NT2/D1 (cell line): ENCODE results near the gene CACNA2D3.

Experiments used
- DNase-seq: peaks from one replicate; pipeline ENCODE4 v3.0.0-alpha.2; 2011; ENCODE audit warnings: low read depth, low spot score
- H3K27me3 ChIP-seq: 2 replicates; pipeline ENCODE4 v1.6.0; 2011; ENCODE audit warnings: mild to moderate bottlenecking; ENCODE audit not compliant: insufficient read length, insufficient read depth
- H3K36me3 ChIP-seq: 2 replicates; pipeline ENCODE4 v1.6.1; 2011; ENCODE audit warnings: mild to moderate bottlenecking, low read length, mixed read lengths; ENCODE audit not compliant: insufficient read depth, insufficient read length
- H3K4me1 ChIP-seq: 2 replicates; pipeline ENCODE4 v1.5.1; 2011; ENCODE audit not compliant: insufficient read depth, insufficient read length
- H3K4me3 ChIP-seq: 2 replicates; pipeline ENCODE4 v1.5.1; 2011; ENCODE audit warnings: low read depth; ENCODE audit not compliant: insufficient read length
- H3K9ac ChIP-seq: 2 replicates; pipeline ENCODE4 v1.6.0; 2011; ENCODE audit warnings: low read depth; ENCODE audit not compliant: insufficient read length
- H3K9me3 ChIP-seq: 2 replicates; pipeline ENCODE4 v1.5.1; 2011; ENCODE audit warnings: mild to moderate bottlenecking, low read length; ENCODE audit not compliant: insufficient read depth
- SUZ12 ChIP-seq: IDR thresholded peaks from 2 replicates; pipeline ENCODE4 v1.6.1; 2011; ENCODE audit not compliant: insufficient read length, insufficient read depth; ENCODE audit errors: extremely low read depth
- YY1 ChIP-seq: IDR thresholded peaks from 2 replicates; pipeline ENCODE4 v1.6.1; 2011; ENCODE audit not compliant: insufficient read length, insufficient read depth
- ZNF274 ChIP-seq: IDR thresholded peaks from 2 replicates; pipeline ENCODE4 v1.6.1; 2011; ENCODE audit warnings: mild to moderate bottlenecking, low read depth, low read length

The CACNA2D3 gene

GRCh38 chr3:54731732-54732445 lies 609.5 kb downstream of the CACNA2D3 start:
- H3K9me3 ChIP-seq = no peaks in the 10 kb centered on the region; the same call in 1 of the 2 replicates
- DNase-seq = no peak
- H3K4me1 ChIP-seq = no peaks in the 10 kb centered on the region
- TF ChIP-seq YY1 = no peak
- TF ChIP-seq SUZ12 = no peak
- TF ChIP-seq ZNF274 = no peak
- H3K4me3 ChIP-seq = no peak overlapping the region
- no peak overlapping the region for H3K9ac ChIP-seq
- H3K27me3 ChIP-seq = no peaks in the 10 kb centered on the region
- no peaks in the 10 kb centered on the region for H3K36me3 ChIP-seq

- no peak overlapping the region for H3K4me3 ChIP-seq
- H3K4me1 ChIP-seq = no peaks in the 10 kb centered on the region
- no peaks in the 10 kb centered on the region; the same call in 1 of the 2 replicates for H3K9me3 ChIP-seq
- no peak overlapping the region for H3K9ac ChIP-seq
- no peaks in the 10 kb centered on the region for H3K36me3 ChIP-seq
- no peak for TF ChIP-seq YY1
- no peak for TF ChIP-seq SUZ12
- no peak for TF ChIP-seq ZNF274
- no peaks in the 10 kb centered on the region for H3K27me3 ChIP-seq
- DNase-seq = no peak
Observed at GRCh38 chr3:54733106-54734006, 611.0 kb downstream of the CACNA2D3 start.

- H3K4me3 ChIP-seq = no peak overlapping the region
- TF ChIP-seq SUZ12 (no peak), YY1 (no peak), ZNF274 (no peak)
Observed at GRCh38 chr3:54736459-54736858, 614.1 kb downstream of the CACNA2D3 start.

GRCh38 chr3:54743755-54744154 lies 621.4 kb downstream of the CACNA2D3 start:
- TF ChIP-seq ZNF274 (no peak), SUZ12 (no peak), YY1 (no peak)
- Histone ChIP-seq H3K4me3 (no peak overlapping the region), H3K36me3 (no peaks in the 10 kb centered on the region), H3K9ac (no peak overlapping the region), H3K4me1 (no peaks in the 10 kb centered on the region), H3K9me3 (no peaks in the 10 kb centered on the region; the same call in 1 of the 2 replicates), H3K27me3 (no peaks in the 10 kb centered on the region)
- no peak for DNase-seq

More at GRCh38 chr3:54736459-54736858, 614.1 kb downstream of the CACNA2D3 start:
- Histone ChIP-seq H3K9me3 (no peaks in the 10 kb centered on the region), H3K36me3 (no peaks in the 10 kb centered on the region), H3K9ac (no peak overlapping the region), H3K27me3 (no peaks in the 10 kb centered on the region), H3K4me1 (no peaks in the 10 kb centered on the region)
- DNase-seq = no peak

- Histone ChIP-seq H3K27me3 (no peaks in the 10 kb centered on the region), H3K4me1 (no peaks in the 10 kb centered on the region), H3K9ac (no peak overlapping the region), H3K4me3 (no peak overlapping the region), H3K9me3 (no peaks in the 10 kb centered on the region; the same call in 1 of the 2 replicates), H3K36me3 (no peaks in the 10 kb centered on the region)
- no peak for DNase-seq
- no peak for TF ChIP-seq YY1
- no peak for TF ChIP-seq SUZ12
- TF ChIP-seq ZNF274 = no peak
Observed at GRCh38 chr3:54744291-54744690, 621.9 kb downstream of the CACNA2D3 start.

- TF ChIP-seq YY1 (no peak), SUZ12 (no peak), ZNF274 (no peak)
- no peak for DNase-seq
- Histone ChIP-seq H3K4me1 (no peaks in the 10 kb centered on the region), H3K27me3 (no peaks in the 10 kb centered on the region), H3K9me3 (no peaks in the 10 kb centered on the region; the same call in 1 of the 2 replicates), H3K36me3 (no peaks in the 10 kb centered on the region), H3K9ac (no peak overlapping the region), H3K4me3 (no peak overlapping the region)
Observed at GRCh38 chr3:54745843-54746242, 623.5 kb downstream of the CACNA2D3 start.

GRCh38 chr3:54746722-54747121 lies 624.4 kb downstream of the CACNA2D3 start:
- Histone ChIP-seq H3K4me3 (no peak overlapping the region), H3K9ac (no peak overlapping the region), H3K4me1 (no peaks in the 10 kb centered on the region), H3K27me3 (no peaks in the 10 kb centered on the region), H3K36me3 (no peaks in the 10 kb centered on the region), H3K9me3 (no peaks in the 10 kb centered on the region; the same call in 1 of the 2 replicates)
- TF ChIP-seq ZNF274 (no peak), YY1 (no peak), SUZ12 (no peak)
- DNase-seq = no peak
